ENCODE measurements around the gene PPP1R12B.

PPP1R12B gene, protein sequence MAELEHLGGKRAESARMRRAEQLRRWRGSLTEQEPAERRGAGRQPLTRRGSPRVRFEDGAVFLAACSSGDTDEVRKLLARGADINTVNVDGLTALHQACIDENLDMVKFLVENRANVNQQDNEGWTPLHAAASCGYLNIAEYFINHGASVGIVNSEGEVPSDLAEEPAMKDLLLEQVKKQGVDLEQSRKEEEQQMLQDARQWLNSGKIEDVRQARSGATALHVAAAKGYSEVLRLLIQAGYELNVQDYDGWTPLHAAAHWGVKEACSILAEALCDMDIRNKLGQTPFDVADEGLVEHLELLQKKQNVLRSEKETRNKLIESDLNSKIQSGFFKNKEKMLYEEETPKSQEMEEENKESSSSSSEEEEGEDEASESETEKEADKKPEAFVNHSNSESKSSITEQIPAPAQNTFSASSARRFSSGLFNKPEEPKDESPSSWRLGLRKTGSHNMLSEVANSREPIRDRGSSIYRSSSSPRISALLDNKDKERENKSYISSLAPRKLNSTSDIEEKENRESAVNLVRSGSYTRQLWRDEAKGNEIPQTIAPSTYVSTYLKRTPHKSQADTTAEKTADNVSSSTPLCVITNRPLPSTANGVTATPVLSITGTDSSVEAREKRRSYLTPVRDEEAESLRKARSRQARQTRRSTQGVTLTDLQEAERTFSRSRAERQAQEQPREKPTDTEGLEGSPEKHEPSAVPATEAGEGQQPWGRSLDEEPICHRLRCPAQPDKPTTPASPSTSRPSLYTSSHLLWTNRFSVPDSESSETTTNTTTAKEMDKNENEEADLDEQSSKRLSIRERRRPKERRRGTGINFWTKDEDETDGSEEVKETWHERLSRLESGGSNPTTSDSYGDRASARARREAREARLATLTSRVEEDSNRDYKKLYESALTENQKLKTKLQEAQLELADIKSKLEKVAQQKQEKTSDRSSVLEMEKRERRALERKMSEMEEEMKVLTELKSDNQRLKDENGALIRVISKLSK

DNA sequence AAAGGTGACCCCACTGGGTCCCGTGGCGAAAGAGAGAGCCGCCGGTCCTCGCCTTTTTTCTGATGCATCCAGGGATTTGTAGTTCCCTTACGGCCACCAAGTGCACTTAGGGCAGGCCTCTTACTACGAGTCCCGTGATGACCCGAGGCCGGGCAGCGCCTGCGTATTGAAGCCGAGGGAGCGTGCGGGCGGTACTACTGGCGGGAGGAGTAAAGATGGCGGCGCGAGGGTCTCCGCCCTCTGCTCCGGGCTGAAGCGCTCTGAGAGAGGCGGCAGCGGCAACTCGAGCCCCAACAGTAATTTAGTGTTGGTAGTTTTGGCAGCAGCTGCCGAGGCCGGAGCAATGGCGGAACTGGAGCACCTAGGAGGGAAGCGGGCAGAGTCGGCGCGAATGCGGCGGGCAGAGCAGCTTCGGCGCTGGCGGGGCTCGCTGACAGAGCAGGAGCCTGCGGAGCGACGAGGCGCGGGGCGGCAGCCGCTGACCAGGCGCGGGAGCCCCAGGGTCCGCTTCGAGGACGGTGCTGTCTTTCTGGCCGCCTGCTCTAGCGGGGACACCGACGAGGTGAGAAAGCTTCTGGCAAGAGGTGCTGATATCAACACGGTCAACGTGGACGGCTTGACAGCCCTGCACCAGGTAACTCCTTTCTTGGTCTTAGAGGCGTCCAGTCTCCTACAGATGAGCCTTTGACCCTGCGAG is at the start of gene PPP1R12B:
TSS of gene PPP1R12B (plus strand) at position 191 of the 697 bp plus-strand sequence. CDS start at position 344, 153 bp downstream.
- peak; percentile 87 to 93 (median 90) for DNase-seq

DNA sequence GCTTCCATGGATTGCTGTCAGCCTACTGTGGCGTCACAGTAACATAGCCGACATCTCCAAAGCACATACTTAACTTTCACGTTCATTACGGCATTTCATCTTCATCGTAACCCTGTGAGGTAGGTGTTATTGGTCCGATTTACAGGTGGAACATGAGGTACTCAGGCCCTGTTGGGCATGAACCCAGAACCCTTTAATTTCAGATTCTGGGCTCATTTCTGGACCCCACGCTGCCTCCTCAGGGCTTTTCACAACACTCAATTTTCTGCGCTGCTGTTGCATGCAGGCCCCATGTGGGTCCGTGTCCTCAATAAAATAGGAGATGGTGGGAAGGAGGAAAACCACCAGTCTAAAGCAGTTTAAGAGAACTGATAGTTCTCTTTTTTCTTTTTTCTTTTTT is 46.3 kb upstream of the PPP1R12B start:
- DNase-seq: no peak

DNA sequence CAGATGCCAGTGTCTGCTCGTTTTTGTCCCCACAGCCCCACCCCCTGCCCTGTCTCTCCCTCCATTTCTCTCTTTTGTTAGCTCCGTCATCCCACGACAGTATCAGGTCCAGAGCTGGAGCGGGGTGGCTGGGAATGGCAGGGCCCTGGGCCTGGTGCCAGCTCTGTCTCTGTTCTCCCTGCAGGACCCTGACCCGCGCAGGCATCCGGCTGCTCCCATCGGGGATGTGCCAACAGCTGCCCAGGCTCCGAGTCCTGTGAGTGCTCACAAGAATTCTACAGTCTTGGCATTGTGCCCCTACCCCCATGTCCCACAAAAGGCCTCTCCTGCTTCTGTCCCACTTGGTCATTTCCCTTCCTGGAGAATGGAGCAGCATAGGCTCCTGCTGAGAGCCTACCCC is 44.1 kb upstream of the PPP1R12B start:
- DNase-seq: no peak

DNA sequence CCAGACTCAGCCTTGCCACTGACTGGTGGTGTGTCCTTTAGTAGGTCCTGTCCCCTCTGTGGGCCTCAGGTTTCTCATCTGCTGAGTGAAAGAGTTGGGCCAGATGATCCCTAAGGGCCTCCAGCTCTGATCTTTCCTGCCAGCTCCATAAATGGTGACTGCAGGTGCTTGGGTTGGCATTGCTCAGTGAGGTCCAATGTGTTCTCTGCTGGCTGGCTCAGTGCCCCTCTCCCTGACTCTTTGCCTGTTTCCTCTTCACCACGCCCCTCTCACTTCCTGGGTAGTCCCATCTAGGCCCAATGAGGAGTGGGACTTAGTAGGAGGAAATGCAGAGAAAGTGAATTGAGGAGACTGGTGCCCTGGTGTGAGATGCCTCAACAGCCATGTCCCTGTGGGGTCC is 43.3 kb upstream of the PPP1R12B start:
- no peak for DNase-seq

DNA sequence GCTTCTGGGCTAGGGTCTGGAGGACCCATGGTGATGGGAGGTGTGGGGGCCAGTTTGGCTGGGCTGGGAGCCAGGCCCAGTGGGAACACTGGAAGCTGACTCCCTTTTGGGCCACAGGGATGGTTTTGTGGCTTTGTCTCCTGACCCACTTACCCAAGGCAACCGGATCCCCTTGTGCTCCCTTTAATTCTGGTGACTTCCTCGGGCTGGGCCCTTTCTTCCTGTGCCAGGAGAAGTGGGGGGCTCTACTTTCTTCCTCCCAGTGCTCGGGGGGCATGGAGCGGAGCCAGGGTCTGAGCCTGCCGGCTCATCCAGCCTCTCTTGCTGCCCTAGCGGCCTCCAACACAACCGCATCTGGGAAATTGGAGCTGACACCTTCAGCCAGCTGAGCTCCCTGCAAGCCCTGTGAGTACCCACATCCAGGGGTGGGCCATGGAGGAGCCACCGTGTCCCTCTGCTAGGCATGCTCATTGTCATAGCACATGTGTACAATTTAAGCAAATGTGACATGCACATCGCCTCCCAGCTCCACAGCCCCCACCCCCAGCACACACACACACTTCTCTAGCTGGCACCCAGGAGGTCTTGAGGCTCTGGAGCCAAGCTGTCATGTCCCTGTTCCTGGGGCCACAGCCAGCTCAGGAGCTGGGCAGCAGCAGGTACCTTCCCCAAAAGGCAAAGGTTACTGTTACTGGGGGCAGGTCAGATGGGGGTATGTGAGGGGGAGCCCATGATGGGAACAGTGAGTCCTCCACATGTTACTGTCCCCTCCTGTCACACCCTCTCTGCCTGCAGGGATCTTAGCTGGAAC is 41.8 kb upstream of the PPP1R12B start:
- DNase-seq: no peak

DNA sequence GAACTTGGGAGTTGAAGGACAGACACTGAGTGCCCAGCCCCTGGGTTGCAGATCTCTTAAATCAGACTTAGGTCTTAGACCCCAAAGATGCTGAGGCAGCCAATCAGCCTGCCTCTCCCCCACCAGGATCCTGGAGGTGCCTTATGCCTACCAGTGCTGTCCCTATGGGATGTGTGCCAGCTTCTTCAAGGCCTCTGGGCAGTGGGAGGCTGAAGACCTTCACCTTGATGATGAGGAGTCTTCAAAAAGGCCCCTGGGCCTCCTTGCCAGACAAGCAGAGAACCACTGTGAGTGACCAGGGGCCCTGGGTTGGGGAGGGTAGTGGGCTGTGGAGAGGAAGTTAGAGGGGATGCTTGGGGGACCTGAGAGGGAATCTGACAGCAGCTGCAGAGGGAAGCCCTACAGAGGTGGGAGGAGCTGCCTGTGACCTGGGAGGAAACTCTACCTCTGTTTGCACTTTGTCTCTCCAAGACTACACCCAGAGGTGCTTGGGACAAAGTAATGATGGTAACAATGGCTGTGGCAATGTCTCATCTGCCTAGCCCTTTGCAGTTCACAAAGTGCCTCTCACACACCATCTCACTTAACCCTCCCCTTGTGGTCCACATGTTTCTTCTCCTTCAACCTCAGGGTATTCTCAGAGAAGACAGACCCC is 38.3 kb upstream of the PPP1R12B start:
- no peak for DNase-seq

DNA sequence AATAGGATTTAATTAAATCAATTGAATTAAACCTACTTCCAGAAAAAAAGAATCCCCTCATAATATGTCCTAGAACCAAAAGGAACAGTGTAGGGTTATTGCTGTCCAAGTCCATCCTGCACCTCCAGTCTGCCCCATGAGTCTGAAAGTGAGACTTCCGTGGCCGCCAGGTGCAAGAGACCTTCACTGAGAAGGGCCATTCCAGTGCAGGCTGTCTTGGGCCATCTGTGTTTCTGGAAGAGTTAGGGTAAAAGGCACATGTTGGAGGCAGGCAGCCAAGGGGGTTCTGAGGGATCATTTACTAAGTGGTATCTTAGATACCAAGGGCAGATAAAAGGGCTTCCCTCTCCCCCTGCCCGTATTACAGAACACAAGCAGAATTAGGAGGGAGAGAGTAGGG is 37.8 kb upstream of the PPP1R12B start:
- no peak for DNase-seq

DNA sequence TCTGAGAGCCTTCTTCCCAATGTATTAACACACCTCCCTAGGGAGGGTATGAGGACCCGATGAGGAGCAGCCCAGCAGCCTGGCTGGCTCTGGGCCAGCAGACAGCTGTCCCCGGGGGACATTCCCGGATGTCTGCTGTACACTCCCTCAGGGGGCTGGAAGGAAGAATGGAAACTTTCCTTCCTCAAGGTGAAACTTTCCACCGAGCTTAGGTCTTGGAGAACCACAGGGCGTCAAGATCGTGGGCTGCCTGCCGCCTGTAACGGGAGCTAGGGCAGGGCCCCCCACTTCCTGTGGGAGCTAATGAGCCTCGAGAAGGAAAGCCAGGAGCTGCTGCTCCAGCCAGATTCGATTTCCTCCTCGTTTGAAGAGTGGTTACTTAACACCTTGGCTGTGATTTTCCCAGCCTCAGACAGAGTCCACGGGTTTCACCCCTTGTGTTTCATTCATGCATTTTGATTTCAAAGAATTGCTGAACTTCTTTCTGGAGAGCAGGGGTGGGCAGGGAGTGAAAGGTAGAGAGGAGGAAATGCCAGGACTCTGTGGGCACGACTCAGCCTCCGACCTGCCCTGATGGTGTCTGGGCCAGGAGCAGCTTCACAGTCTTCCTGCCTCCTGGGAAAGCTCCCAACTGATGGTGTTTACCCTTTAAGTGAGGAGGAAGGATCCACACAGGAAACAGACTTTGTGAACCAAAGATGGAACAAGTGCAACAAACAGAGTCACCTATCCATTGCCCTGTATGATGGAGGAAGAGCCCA is 36.4 kb upstream of the PPP1R12B start:
- no peak for DNase-seq

DNA sequence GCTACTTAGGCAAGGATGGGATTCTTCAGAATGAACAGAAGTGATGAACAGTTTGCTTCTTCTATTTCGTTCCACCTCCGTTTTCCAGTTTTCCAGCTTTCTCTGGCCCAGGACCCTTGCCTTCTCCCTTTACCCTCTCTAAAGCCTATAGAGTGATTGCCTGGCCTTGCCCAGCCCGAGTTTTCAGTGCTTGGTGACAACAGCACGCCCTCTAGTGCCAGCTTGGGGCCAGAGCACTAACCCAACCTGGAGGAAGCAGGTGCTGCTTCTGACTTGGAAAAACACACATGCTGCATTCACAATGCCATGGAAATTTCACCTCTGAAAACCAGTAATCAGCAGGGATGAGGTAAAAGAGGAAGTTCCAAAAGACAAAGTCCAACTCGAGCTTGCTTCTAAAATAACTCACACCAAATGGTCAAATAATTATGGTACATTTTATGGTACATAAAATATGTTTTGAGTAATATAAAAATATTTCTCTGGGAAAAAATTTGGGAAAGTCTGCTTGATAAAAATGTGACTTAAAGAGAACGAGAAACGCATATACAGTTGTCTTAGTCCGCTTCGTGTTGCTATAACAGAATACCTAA is 32.8 kb upstream of the PPP1R12B start:
- peak; percentile 24 to 70 (median 50) for DNase-seq

DNA sequence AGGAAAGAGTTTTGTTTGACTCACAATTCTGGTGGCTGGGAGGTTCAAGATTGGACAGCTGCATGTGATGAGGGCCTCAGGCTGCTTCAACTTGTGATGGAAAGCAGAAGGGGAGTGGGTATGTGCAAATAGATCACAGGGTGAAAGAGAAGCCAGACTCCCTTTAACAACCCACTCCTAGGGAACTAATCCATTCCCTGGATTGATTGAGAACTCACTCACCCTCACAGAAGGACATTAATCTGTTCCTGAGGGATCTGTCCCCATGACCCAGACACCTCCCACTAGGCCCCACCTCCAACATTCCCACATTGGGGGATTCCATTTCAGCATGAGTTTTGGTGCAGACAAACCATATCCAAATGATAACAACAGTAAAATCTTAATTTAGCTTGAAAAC is 32.3 kb upstream of the PPP1R12B start:
- DNase-seq: no peak

DNA sequence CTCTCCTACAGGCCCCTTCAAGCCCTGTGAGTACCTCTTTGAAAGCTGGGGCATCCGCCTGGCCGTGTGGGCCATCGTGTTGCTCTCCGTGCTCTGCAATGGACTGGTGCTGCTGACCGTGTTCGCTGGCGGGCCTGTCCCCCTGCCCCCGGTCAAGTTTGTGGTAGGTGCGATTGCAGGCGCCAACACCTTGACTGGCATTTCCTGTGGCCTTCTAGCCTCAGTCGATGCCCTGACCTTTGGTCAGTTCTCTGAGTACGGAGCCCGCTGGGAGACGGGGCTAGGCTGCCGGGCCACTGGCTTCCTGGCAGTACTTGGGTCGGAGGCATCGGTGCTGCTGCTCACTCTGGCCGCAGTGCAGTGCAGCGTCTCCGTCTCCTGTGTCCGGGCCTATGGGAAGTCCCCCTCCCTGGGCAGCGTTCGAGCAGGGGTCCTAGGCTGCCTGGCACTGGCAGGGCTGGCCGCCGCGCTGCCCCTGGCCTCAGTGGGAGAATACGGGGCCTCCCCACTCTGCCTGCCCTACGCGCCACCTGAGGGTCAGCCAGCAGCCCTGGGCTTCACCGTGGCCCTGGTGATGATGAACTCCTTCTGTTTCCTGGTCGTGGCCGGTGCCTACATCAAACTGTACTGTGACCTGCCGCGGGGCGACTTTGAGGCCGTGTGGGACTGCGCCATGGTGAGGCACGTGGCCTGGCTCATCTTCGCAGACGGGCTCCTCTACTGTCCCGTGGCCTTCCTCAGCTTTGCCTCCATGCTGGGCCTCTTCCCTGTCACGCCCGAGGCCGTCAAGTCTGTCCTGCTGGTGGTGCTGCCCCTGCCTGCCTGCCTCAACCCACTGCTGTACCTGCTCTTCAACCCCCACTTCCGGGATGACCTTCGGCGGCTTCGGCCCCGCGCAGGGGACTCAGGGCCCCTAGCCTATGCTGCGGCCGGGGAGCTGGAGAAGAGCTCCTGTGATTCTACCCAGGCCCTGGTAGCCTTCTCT is 30.3 kb upstream of the PPP1R12B start:
- DNase-seq: no peak

DNA sequence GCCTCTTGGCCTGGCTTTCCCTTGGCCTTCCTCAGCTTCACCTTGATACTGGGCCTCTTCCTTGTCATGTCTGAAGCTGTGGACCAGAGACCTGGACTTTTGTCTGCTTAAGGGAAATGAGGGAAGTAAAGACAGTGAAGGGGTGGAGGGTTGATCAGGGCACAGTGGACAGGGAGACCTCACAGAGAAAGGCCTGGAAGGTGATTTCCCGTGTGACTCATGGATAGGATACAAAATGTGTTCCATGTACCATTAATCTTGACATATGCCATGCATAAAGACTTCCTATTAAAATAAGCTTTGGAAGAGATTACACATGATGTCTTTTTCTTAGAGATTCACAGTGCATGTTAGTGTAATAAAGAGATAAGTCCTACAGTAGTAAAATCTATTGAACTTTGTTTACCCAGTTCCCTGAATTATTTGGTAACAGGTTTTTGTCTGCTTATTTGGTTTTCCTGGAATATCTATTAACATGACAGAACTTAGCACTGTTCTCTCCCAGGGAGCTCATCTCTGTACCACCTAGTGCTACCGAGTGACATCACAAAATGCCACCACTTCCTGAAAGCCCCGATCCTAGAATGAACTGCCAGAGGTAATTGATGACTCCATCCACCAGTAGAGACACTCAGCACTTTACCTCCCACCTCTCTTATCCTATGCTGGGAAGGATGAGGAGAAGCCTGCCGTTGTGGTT is 29.0 kb upstream of the PPP1R12B start:
- no peak for DNase-seq

DNA sequence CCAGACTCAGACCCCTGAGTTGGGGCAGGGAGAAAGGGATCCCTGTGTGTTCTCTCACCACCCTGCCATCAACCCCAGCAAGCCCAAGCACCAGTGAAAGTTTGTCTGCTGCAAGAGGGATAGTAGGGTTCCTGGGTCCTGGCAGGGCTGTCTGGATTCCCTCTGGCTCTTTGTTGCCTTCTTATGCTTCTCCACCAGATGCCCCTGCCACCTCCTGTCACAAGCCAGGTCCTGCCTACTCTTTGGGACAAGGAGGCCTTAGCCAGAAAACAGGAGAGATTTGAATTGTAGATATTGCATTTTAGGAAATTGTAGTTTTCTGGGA is 28.5 kb upstream of the PPP1R12B start:
- DNase-seq: no peak

DNA sequence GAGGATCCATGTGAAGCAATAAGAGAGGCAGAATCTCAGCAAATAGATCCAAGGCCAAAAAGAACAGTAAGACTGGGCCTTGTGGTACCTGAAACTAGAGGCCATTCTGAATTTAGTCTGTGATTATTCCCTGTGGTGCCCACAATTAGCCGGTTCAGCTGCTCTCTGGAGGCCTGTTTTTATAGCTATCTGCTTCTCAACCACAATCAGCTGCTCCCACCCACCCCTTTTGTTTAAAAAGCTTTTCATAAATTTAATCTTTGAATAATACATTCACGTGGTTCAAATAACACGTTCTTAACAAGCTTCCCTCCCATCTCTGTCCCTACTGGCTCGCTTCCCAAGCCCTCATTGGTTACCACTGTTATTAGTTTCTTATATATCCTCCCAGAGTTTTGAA is 24.8 kb upstream of the PPP1R12B start:
- no peak for DNase-seq

DNA sequence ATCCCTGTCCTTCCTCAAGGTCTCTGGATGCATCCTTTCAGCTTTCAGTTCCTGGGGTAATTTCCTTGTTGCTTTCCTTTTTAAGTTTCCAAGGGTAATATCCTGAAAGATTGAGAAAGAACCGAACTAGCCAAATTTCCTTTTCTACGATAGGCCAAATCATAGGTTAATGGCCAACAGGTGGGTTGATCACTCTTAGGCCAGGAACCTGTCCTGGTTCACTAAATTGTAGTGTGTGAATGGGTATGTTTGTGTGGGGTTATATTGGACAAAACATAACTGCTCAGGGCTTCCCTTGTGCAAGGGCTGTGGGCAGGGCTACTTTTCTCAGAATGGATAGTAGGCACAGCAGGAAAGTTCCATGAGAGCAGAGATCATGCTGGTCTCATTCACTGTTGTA is 23.9 kb upstream of the PPP1R12B start:
- no peak for DNase-seq

DNA sequence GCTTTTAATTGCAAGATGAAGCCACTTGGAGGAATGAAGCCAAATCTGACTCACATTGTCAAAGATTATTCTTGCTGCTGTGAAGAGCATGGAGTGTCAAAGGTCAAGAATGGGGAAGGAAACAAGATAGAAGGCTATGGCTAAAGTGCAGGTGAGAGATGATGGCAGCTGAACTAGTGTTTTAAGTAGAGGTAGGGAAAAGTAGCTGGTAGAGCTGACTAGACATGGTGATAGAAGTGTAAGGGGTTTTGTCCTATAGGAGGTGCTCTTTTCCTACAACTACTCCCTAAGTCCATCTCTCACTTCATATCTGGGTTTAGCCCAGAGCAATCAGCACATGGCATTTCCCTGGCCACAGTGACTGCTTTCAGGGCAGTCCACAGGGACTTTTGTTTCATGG is 18.6 kb upstream of the PPP1R12B start:
- no peak for DNase-seq

DNA sequence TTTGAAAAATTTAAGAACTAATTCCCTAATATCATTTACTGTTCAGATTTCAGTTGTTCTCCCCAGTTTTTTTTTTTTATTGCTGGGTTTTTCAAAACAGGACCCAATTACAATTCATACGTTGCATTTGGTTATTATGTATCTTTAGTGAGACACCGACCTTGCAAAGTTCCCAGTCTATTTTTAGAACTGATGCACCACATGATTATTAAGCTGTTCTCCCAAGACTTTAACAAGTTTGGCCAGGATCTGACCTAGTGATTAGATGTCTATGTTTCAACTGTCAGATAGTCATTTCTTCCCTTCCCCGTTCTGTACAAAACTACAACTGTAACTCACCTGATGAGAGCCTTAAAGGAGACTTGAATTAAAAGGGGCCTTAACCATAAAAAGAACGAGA is 14.6 kb upstream of the PPP1R12B start:
- no peak for DNase-seq

DNA sequence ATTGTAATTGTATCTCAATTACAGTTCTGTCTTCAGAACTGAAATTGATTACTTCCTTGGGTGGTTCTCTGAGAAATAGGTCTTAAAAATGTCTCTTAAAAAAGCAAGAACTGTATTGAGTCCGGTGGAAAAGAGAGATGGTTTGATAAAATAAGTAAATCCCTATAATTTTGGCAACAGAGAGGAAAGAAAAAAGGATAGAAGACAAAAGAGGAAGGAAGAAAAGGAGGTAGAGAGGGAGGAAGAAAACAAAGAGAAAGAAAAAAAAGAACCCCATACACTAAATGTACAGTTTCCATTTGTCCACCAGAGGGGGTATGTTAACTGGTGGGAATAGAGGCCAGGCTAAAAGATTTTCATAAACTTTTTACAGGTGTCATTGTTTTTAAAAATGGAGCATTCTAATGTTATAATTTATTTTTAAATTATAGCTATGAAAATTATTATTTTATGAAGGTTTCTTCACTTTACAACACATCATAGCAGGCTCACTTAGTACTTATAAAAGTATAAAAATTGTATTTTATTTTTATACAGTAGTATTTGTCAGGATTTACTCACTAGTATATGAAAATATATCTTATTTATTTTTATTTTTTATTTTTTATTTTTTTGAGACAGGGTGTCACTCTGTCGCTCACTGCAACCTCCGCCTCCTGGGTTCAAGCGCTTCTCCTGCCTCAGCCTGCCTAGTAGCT is 4.7 kb upstream of the PPP1R12B start:
- no peak for DNase-seq
